OCI-LY7 (cell line): Measurements from ENCODE around the gene TPX2. TPM values are rescaled to one million over a fixed set of nuclear protein-coding genes. Genes with fewer than 3 reads are reported as not detected.

Source experiments
- BruUV-seq: library from RNA; stranded (reverse); fragments of 400-500 nt; replicated peaks from 2 replicates; lab custom pipeline; 2021; lab: Mats Ljungman, UMichigan
- CTCF ChIA-PET: fragments of 300-600 bp; sonication (Branson Sonifier 250); formaldehyde crosslinking; loops from one replicate; lab custom pipeline; 2022; ENCODE audit warnings: antibody characterized with exemption; ENCODE audit not compliant: unreplicated experiment; lab: Charles Lee
- POLR2A ChIA-PET: fragments of 300-600 bp; sonication (Branson Sonifier 250); formaldehyde crosslinking; loops from one replicate; lab custom pipeline; 2022; ENCODE audit warnings: antibody characterized with exemption; lab: Charles Lee
- DNase-seq: peaks from one replicate; pipeline ENCODE4 v3.0.0-alpha.2; 2015; ENCODE audit warnings: low spot score
- H2AFZ ChIP-seq: fragments of 200-600 bp; sonication (generic), shearing (Covaris generic); 2 replicates; pipeline ENCODE4 v1.6.1; 2014; ENCODE audit warnings: mild to moderate bottlenecking, antibody characterized with exemption, low read length, moderate library complexity
- H3K27ac ChIP-seq: fragments of 200-600 bp; sonication (generic); 2 replicates; pipeline ENCODE4 v1.5.1; 2014; ENCODE audit warnings: mixed run types, low read depth, mild to moderate bottlenecking, moderate library complexity, low read length, inconsistent platforms; ENCODE audit not compliant: poor library complexity, severe bottlenecking
- H3K36me3 ChIP-seq: fragments of 200-600 bp; sonication (generic); 2 replicates; pipeline ENCODE4 v1.6.1; 2014; ENCODE audit warnings: mild to moderate bottlenecking, antibody characterized with exemption, low read length, moderate library complexity, mixed read lengths; ENCODE audit not compliant: insufficient read depth
- H3K4me1 ChIP-seq: fragments of 200-600 bp; sonication (generic); 2 replicates; pipeline ENCODE4 v1.5.1; 2014; ENCODE audit warnings: mild to moderate bottlenecking, low read length; ENCODE audit not compliant: insufficient read depth, poor library complexity, severe bottlenecking
- H3K4me2 ChIP-seq: fragments of 200-600 bp; sonication (generic); 2 replicates; pipeline ENCODE4 v1.6.1; 2014; ENCODE audit warnings: mild to moderate bottlenecking, low read length
- H3K4me3 ChIP-seq: fragments of 200-600 bp; sonication (generic); 2 replicates; pipeline ENCODE4 v1.5.1; 2014; ENCODE audit warnings: mild to moderate bottlenecking, low read depth, low read length; ENCODE audit not compliant: poor library complexity, severe bottlenecking
- H3K79me2 ChIP-seq: fragments of 200-600 bp; sonication (generic); 2 replicates; pipeline ENCODE4 v1.6.1; 2016; ENCODE audit warnings: low read depth, mild to moderate bottlenecking, low read length, moderate library complexity, mixed read lengths; ENCODE audit not compliant: insufficient read depth
- H3K9me2 ChIP-seq: fragments of 200-600 bp; sonication (generic); 2 replicates; pipeline ENCODE4 v1.6.1; 2016; ENCODE audit warnings: mild to moderate bottlenecking, low read length, mixed read lengths; ENCODE audit not compliant: insufficient read depth
- H3K9me3 ChIP-seq: fragments of 200-600 bp; sonication (generic); 2 replicates; pipeline ENCODE4 v1.6.1; 2014; ENCODE audit warnings: mild to moderate bottlenecking, mixed run types, low read length, mixed read lengths
- H4K20me1 ChIP-seq: fragments of 200-600 bp; sonication (generic); 2 replicates; pipeline ENCODE4 v1.6.1; 2014; ENCODE audit warnings: mild to moderate bottlenecking, antibody characterized with exemption, low read length, moderate library complexity, mixed read lengths; ENCODE audit not compliant: insufficient read depth
- EZH2phosphoT487 ChIP-seq: fragments of 200-600 bp; sonication (generic); IDR thresholded peaks from 2 replicates; pipeline ENCODE4 v1.6.1; 2018; ENCODE audit warnings: low read depth, borderline replicate concordance, mild to moderate bottlenecking, mixed run types, antibody characterized with exemption, low read length, moderate library complexity, mixed read lengths
- intact Hi-C: fragments of 100-400 bp; cut with micrococcal nuclease; formaldehyde crosslinking; loops from one replicate; pipeline ENCODE4 v1.10.0; 2022; ENCODE audit not compliant: unreplicated experiment
- total RNA-seq, 2 experiments: library from RNA; depleted of rRNA in 1 of 2; stranded (reverse); fragments of >200 nt in 1 of 2; shearing (Covaris generic) in 1 of 2; gene quantifications; 2 replicates each; pipeline ENCODE4 v1.2.3, GENCODE V29; 2014 to 2022
- TF ChIP-seq, protein P1 (sequence below): fragments of 200-600 bp; sonication (generic); conservative IDR thresholded peaks from 2 replicates; pipeline ENCODE4 v1.5.1; 2014; ENCODE audit warnings: mild to moderate bottlenecking, antibody characterized with exemption, low read length, moderate library complexity, mixed read lengths

TPX2 gene
- total RNA-seq, 2 experiments from 2014 or later: 121 to 173 TPM

DNA sequence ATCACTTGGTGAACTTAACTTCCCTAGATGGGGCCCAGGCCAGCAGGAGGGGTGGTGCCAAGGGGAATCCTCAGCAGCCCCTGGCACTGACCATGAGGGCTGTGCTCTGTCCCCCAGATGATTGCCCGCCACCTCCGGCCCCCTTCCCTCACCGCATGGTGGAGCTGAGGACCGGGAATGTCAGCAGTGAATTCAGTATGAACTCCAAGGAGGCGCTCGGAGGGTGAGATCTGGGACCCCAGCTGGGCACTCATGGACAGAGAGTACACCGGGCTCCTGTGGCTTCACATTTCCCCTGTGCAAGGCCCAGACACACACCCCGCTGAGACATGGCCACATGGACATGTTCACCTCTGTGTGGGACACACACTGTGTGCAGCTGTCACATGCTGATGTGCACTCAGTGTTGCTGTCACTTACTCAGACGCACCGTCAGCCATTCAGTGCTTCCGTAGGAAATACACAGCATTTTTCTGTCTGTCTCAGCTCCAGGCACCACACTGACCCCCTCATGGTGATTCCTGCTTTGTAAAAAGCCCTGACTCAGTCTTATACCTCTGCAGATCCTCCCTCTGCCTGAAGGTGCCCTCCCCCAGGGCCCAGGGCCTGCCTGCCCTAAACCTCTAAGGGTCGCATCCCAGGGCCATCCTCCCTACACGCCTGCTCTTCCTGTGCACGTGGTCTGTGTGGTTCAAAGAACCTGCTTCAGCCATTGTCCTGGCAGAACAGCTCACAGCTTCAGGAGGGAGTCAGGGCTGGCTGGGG is 84.5 kb downstream of the TPX2 start:
- Histone ChIP-seq H3K4me3 (no peak overlapping the region), H3K4me2 (no peak overlapping the region), H4K20me1 (no peaks in the 10 kb centered on the region), H2AFZ (no peak overlapping the region), H3K4me1 (no peaks in the 10 kb centered on the region), H3K9me2 (no peaks in the 10 kb centered on the region), H3K36me3 (no peaks in the 10 kb centered on the region), H3K27ac (no peak overlapping the region), H3K79me2 (no peaks in the 10 kb centered on the region), H3K9me3 (no peaks in the 10 kb centered on the region)
- intact Hi-C loops: loop anchor here (1.0 to 10.0 kb wide), 2 partner anchors 23 to 631 kb away; no protein-coding TSS in a partner anchor
- TF ChIP-seq, protein P1, sequence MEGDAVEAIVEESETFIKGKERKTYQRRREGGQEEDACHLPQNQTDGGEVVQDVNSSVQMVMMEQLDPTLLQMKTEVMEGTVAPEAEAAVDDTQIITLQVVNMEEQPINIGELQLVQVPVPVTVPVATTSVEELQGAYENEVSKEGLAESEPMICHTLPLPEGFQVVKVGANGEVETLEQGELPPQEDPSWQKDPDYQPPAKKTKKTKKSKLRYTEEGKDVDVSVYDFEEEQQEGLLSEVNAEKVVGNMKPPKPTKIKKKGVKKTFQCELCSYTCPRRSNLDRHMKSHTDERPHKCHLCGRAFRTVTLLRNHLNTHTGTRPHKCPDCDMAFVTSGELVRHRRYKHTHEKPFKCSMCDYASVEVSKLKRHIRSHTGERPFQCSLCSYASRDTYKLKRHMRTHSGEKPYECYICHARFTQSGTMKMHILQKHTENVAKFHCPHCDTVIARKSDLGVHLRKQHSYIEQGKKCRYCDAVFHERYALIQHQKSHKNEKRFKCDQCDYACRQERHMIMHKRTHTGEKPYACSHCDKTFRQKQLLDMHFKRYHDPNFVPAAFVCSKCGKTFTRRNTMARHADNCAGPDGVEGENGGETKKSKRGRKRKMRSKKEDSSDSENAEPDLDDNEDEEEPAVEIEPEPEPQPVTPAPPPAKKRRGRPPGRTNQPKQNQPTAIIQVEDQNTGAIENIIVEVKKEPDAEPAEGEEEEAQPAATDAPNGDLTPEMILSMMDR: no peak
- no peak for TF ChIP-seq EZH2phosphoT487
- no TSS peak for BruUV-seq
- POLR2A ChIA-PET: interaction anchor here (0.6 kb wide), 1 partner anchor 1379 kb away, joined by 5 read pairs; no protein-coding TSS in a partner anchor
- no peak for DNase-seq
- CTCF ChIA-PET: interaction anchor here (1.1 kb wide), 1 partner anchor 23 kb away, joined by 3 read pairs; no protein-coding TSS in a partner anchor

DNA sequence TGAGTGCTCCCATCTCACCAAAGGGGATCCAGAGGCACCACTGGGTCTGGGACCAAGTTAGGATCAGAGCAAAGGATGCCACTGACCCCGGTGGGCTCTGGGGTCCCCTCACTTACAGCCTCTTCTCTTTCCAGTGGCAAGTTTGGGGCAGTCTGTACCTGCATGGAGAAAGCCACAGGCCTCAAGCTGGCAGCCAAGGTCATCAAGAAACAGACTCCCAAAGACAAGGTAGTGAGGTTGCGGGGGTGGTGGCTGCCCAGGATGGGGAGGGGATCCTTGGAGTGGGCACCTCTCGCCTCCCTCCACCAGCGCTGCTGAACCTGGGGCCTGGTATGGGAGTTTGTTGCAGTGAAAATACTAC is 85.0 kb downstream of the TPX2 start:
- no peak for DNase-seq
- CTCF ChIA-PET: no interaction called here
- no peak overlapping the region for H3K4me3 ChIP-seq
- POLR2A ChIA-PET: no interaction called here
- H3K4me1 ChIP-seq: no peaks in the 10 kb centered on the region
- no peaks in the 10 kb centered on the region for H3K36me3 ChIP-seq
- H3K9me3 ChIP-seq: no peaks in the 10 kb centered on the region
- TF ChIP-seq, protein P1: no peak
- no peak for TF ChIP-seq EZH2phosphoT487
- intact Hi-C loops: loop anchor here (10.0 kb wide), 1 partner anchor 631 kb away; no protein-coding TSS in a partner anchor
- no peaks in the 10 kb centered on the region for H3K79me2 ChIP-seq
- H3K9me2 ChIP-seq: no peaks in the 10 kb centered on the region
- H2AFZ ChIP-seq: no peak overlapping the region
- BruUV-seq: no TSS peak
- H3K27ac ChIP-seq: no peak overlapping the region
- no peak overlapping the region for H3K4me2 ChIP-seq
- H4K20me1 ChIP-seq: no peaks in the 10 kb centered on the region
